Body of pancreas (tissue), 4 donors: Measurements from ENCODE around the gene ORC1. TPM values are rescaled to one million over a fixed set of nuclear protein-coding genes. Genes with fewer than 3 reads are reported as not detected.

Experiments
- ATAC-seq: fragments of 150-250 bp; one replicate; pipeline ENCODE4 v1.9.1; 2016
- DNase-seq, 4 donors: peaks; one replicate each; pipeline ENCODE4 v3.0.0-alpha.2; 2019
- H3K27ac ChIP-seq, 4 donors: fragments of 200-600 bp; sonication (generic); 1 replicate in 3 of 4; 2 replicates in 1 of 4; pipeline versions ENCODE4 v1.5.1 to v1.6.1; 2016 to 2019; ENCODE audit warnings: mild to moderate bottlenecking in 1 of 4, mixed read lengths in 1 of 4, moderate library complexity in 1 of 4
- H3K27me3 ChIP-seq, 2 donors: fragments of 200-600 bp; sonication (generic); one replicate each; pipeline ENCODE4 v1.6.0; 2016; ENCODE audit warnings: mild to moderate bottlenecking in 1 of 2
- H3K36me3 ChIP-seq, 2 donors: fragments of 200-600 bp; sonication (generic); replicated peaks in 1 of 2; 2 replicates each; pipeline ENCODE4 v1.5.1; 2016; ENCODE audit warnings: low read depth in 2 of 2; ENCODE audit not compliant: insufficient read depth in 1 of 2
- H3K4me1 ChIP-seq: fragments of 200-600 bp; sonication (generic); one replicate; pipeline ENCODE4 v1.6.0; 2016
- H3K4me3 ChIP-seq, 2 donors: fragments of 200-600 bp; sonication (generic); 1 replicate in 1 of 2; 2 replicates in 1 of 2; pipeline ENCODE4 v1.5.1; 2016 to 2019
- H3K9me3 ChIP-seq, 3 donors: fragments of 200-600 bp; sonication (generic); 1 replicate in 2 of 3; 2 replicates in 1 of 3; pipeline ENCODE4 v1.5.1; 2016
- POLR2A ChIP-seq, 3 donors: fragments of 450-650 bp; IDR thresholded peaks; one replicate each; pipeline ENCODE4 v1.6.1; 2016; ENCODE audit warnings: antibody characterized with exemption in 3 of 3, mild to moderate bottlenecking in 2 of 3
- WGBS, 2 donors: methylation state at CpG; one replicate each; pipeline ENCODE4 v1.1.5; 2017; 5-methylcytosine and 5-hydroxymethylcytosine counted together
- intact Hi-C: fragments of 100-400 bp; cut with DNase I; formaldehyde crosslinking; loops from one replicate; pipeline ENCODE4 v1.15.1; 2023
- total RNA-seq, 2 donors: library from RNA; depleted of rRNA; stranded (reverse); fragments of >200 nt; gene quantifications; one replicate each; pipeline ENCODE4 v1.1.0, GENCODE V29; 2016
- TF ChIP-seq, protein P1 (sequence below), 7 experiments: fragments of 450-650 bp in 4 of 7; fragments of 200-600 bp in 3 of 7; sonication (generic) in 3 of 7; IDR thresholded peaks; one replicate each; pipeline ENCODE4 v1.5.1; 2016 to 2019; ENCODE audit warnings: antibody characterized with exemption in 7 of 7

Gene ORC1
- total RNA-seq, 2 donors from 2014 or later = 0.52 TPM; not detected in 1

DNA sequence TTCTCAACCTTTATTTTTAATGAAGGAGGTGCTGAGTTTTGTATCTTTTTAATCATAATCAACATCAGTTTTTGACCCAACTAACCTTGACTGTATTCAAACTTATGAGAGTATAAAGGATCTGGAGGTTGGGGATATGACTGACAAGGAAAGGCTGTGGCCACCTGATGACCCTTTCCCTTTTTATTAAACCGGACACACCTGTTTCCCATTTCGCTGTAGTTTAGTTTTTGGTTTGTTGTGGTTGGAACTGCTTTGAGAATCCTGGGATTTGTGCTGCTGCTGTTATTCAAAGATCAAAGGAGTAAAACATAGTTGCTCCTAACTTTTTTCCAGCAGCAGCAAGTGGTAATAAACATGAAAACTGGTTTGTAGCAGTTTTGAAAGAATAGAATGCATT lies 12.6 kb upstream of the ORC1 start:
- peaks cover 13 to 28% of the 10 kb centered on the region in 2 donors for H3K36me3 ChIP-seq
- H3K4me1 ChIP-seq = no peaks in the 10 kb centered on the region
- 87% methylated on average over 2 of the region's 2 CpGs for WGBS, 2 donors

DNA sequence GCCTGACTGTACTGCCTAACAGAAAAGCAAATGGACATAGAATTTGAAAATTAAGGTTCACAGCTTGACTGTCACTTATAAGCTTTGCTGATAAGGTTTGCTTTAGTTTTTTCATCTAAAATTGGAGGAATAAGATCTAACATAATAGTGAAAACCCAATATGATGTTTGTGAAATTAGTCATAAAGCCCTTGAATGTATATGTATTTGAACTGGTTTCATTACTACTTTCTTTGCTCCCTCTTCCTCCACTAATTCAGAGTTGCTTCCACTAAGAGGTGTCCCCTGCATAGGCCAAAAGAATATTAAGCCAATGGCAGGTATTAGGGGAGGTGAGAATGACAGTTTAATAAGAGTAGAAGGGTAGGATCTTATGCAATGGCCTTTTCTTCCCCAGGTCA lies 10.7 kb upstream of the ORC1 start:
- TF ChIP-seq POLR2A (IDR thresholded peaks at IDR 0.05) = no peak
- TF ChIP-seq, protein P1, sequence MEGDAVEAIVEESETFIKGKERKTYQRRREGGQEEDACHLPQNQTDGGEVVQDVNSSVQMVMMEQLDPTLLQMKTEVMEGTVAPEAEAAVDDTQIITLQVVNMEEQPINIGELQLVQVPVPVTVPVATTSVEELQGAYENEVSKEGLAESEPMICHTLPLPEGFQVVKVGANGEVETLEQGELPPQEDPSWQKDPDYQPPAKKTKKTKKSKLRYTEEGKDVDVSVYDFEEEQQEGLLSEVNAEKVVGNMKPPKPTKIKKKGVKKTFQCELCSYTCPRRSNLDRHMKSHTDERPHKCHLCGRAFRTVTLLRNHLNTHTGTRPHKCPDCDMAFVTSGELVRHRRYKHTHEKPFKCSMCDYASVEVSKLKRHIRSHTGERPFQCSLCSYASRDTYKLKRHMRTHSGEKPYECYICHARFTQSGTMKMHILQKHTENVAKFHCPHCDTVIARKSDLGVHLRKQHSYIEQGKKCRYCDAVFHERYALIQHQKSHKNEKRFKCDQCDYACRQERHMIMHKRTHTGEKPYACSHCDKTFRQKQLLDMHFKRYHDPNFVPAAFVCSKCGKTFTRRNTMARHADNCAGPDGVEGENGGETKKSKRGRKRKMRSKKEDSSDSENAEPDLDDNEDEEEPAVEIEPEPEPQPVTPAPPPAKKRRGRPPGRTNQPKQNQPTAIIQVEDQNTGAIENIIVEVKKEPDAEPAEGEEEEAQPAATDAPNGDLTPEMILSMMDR (IDR thresholded peaks at IDR 0.05) = no peak
- intact Hi-C loops = no loop called here
- no peak overlapping the region for H3K4me3 ChIP-seq
- no peaks in the 10 kb centered on the region for H3K9me3 ChIP-seq
- no peaks in the 10 kb centered on the region for H3K4me1 ChIP-seq
- H3K36me3 ChIP-seq = peaks cover 13 to 37% of the 10 kb centered on the region in 2 donors
- DNase-seq (no peak), ATAC-seq (no peak)
- H3K27me3 ChIP-seq = no peaks in the 10 kb centered on the region
- H3K27ac ChIP-seq = no peak overlapping the region

More for the DNA sequence above, 12.6 kb upstream of the ORC1 start:
- Histone ChIP-seq H3K9me3 (no peaks in the 10 kb centered on the region), H3K27me3 (no peaks in the 10 kb centered on the region), H3K4me3 (no peak overlapping the region), H3K27ac (no peak overlapping the region)
- TF ChIP-seq, protein P1 (IDR thresholded peaks at IDR 0.05) = no peak
- DNase-seq (no peak), ATAC-seq (no peak)
- intact Hi-C loops = no loop called here

DNA sequence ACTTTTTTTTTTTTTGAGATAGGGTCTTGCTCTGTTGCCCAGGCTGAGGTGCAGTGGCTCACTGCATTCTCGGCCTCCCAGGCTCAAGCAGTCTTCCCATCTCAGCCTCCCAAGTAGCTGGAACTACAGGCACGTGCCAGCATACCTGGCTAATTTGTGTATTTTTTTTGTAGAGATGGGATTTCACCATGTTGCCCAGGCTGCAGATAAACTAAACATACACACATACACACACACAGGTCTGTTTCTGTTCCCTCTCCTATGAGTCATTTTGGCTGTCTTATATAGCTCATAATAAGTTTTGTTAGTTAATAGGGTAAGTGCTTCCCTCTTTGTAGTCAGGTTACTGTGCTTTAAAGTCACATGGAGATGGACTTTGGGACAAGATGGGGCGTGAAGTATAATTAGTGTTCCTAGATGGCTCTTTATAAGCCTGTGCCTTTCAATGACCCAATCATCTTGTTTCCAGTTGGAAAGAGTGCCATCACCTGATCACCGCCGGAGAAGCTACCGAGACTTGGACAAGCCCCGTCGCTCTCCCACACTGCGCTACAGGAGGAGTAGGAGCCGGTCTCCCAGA lies 9.3 kb upstream of the ORC1 start:
- no peak for TF ChIP-seq POLR2A (IDR thresholded peaks at IDR 0.05)
- TF ChIP-seq, protein P1 (IDR thresholded peaks at IDR 0.05) = no peak
- Histone ChIP-seq H3K27me3 (no peaks in the 10 kb centered on the region), H3K27ac (no peak overlapping the region), H3K4me1 (no peaks in the 10 kb centered on the region), H3K36me3 (peaks cover 13 to 44% of the 10 kb centered on the region in 2 donors), H3K9me3 (no peaks in the 10 kb centered on the region), H3K4me3 (no peak overlapping the region)
- WGBS, 2 donors = 94 to 95% methylated on average over 10 of the region's 10 CpGs
- no peak for DNase-seq
- no peak for ATAC-seq
- intact Hi-C loops = no loop called here

DNA sequence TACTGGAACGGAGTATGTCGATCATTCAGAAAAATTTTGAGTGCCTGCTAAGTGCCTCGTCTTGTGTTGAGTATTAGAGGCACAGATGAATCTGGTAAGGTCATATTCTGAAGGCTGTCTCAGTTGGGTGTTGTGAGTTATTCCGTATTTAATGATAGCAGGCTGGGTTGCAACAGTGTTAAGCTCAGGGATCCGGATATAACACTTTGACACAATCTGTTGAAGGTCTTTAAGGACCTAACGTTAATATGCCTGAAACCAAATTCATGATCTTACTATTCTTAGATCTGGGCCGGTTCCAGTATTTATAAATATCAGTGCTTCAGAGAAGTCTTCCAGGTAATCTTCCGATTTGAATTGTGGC lies 734 bp upstream of the ORC1 start:
- intact Hi-C loops = no loop called here

More for the DNA sequence above, 734 bp upstream of the ORC1 start:
- no peaks in the 10 kb centered on the region for H3K9me3 ChIP-seq
- DNase-seq (no peak), ATAC-seq (no peak)
- peak overlapping the region; percentile 56 to 97 (median 84) for H3K27ac ChIP-seq
- WGBS, 2 donors = 1 to 2% methylated on average over 4 to 8 of the region's 8 CpGs
- peaks cover 0 to 7% of the 10 kb centered on the region in 2 donors for H3K36me3 ChIP-seq
- peak overlapping the region; percentile 50 to 59 for H3K4me3 ChIP-seq
- peaks cover 21% of the 10 kb centered on the region for H3K4me1 ChIP-seq
- no peaks in the 10 kb centered on the region for H3K27me3 ChIP-seq
- TF ChIP-seq POLR2A (IDR thresholded peaks at IDR 0.05) = no peak
- TF ChIP-seq, protein P1 (IDR thresholded peaks at IDR 0.05) = no peak
